COLO668 (cell line): ENCODE results near the gene APBB1IP.
"Not testable (repeated sequence)": the region's sequence is repeated elsewhere in the genome, so short reads cannot be mapped to it uniquely, and the experiment has no call there.

Experiments
- DNase-seq: peaks from one replicate; lab custom pipeline; 2025; ENCODE audit not compliant: unreplicated experiment; lab: John Stamatoyannopoulos, UW

The APBB1IP gene

DNA sequence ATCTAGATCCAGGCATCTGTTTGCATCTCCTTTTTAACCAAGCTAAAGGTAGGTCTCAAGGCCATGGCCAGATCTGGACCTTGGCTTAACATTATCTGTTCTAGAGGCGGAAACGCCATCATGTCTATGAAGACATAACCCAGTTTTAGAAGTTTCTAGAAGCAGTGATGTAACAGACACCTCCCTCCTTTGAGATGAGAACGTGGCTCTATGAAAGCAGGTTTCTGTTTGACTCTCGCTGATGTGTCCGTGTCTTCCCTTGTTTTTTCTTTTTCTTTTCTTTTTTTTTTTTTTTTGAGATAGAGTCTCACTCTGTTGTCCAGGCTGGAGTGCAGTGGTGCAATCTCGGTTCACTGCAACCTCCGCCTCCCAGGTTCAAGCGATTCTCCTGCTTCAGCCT lies 36.7 kb downstream of the APBB1IP start:
- DNase-seq, result not testable (repeated sequence)

DNA sequence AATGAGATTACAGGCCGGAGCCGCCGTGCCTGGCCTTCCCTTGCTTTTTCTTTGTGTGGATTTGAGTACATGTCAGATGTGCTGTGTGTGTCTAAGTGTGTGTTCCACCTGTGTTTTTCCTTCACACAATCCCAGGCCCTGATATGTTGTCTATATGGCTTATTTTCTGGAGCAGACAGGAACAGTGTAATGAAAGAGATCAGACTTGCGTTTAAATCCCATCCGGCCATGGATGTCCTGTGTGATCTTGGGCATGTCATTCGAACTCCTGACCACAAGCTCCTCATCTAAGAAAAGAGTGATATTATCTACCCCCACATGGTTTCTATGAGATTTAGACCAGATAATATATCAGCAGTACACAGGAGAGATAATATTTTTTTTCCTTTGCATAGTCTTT lies 37.2 kb downstream of the APBB1IP start:
- DNase-seq, result no peak

DNA sequence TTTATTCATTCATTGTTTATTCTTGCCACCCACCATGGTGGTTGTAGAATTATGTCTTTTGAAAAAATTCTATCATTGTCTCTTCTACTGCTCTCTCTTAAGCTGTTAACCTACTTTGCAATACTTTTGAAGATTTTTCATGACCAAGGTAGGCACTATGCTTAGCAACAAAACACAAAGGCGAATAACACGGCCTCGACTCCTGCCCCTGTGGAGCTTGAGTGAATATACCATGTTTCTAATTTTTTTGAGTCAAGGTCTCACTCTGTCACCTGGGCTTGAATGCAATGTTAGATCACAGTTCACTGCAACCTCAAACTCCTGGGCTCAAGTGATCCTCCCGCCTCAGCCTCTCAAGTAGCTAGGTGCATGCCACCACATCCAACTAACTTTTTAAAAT lies 39.4 kb downstream of the APBB1IP start:
- no peak for DNase-seq

DNA sequence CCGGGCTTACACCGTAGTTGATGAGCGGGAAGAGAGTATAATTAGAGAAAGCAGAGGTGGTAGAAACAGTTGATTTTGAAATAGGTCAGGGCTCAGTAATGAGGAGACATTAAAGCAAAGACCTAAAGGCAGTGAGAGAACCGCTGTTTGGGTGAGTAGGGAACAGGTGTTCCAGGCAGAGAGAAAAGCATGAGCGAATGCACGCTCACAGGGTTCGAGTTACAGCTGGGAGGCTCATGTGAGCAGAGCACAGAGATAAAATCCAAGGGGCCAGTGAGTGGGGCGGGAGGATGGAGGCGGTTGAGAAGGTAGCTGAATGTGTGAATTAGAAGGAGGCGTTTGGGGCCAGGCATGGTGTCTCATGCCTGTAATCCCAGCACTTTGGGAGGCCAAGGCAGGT lies 39.9 kb downstream of the APBB1IP start:
- DNase-seq, result no peak

DNA sequence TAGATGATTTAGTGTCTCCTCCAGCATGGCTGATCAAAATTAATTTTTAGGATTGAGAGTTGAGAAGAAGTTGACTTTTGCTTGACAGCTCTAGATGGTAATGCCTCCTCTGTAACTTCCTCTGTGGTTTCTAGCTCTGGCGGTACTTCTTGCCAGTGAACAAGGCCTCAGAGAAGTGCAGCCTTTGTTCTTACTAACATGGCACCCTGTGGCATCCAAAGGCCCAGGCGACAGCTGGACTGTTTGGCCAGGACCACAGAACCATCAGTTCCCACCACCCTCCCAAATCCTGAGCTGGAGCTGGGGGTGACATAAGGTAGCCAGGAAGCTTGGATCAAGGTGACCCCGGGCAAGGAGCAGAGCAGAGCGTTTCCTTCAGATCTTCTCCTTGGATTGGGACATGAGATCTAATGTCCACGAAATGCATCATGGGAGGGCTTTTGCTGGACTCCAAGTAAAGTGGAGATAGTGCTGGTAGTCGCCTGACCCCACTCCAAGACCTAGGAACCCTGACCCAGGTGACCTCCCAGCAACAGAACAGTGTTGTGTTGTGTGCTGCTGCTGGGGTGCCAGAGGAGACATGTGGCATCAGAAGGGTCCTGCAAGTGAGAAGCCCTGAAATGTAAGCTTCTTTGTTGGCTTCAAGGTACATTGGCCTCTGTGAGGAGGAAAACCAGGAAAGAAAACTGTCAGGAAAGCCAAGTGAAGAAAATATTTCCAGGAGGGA lies 41.8 kb downstream of the APBB1IP start:
- no peak for DNase-seq

DNA sequence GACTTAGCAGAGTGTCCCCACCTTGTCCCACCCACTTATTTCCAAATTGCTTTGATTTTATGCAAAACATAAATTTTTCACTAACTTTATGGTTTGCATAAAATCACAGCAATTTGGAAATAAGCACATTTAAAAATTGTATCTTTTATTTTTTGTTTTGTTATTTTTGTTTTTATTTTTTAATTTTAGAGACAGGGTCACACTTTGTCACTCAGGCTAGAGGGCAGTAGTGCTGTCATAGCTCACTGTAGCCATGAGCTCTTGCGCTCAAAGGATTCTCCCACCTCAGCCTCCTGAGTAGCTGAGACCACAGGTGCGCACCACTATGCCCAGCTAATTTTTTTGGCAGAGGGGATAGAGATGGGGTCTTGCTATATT lies 43.2 kb downstream of the APBB1IP start:
- no peak for DNase-seq

DNA sequence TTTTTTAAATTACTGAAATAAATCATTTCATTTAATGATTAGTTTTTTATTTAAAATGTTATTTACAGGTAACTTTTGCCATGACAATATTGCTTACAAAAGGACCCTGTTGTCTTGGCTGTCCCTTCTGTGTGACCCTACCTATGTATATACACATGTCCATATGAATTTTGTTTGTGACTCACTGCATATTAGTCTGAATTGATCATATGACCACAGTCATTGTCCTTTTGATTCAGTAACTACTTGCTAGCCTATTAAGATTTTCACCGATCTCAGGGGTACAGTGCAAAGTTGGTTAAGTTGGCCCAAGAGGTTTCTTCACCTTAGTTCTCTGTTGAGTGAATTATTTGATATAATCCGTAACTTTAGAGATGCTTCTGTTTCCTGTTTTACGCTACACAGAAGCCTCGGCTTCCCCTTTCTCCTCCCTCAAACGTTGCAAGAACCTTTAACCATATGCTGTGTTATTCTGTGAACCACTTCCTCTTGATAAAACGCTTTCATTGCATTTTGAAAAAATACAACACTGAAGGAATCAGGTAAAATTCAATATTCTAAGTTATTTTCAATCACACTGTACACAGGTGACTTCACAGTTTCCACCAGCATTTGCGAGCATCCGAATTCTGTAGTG lies 43.9 kb downstream of the APBB1IP start:
- no peak for DNase-seq

DNA sequence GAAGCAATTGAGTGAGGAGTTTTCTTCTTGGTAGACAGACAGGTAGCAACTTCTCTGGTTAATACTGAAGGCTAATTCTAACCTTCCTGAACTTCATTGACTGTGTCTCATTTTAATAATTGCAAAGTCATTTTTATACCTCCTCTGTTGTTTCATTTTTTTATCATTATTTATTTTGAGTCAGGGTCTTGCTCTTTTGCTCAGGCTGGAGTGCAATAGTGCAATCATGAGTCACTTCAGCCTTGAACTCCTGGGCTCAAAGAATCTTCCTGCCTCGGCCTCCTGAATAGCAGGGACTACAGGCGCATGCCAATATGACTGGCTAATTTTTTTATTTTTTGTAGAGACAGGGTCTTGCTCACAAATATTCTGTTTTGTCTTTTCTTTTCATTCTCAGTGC lies 45.4 kb downstream of the APBB1IP start:
- DNase-seq, result no peak

DNA sequence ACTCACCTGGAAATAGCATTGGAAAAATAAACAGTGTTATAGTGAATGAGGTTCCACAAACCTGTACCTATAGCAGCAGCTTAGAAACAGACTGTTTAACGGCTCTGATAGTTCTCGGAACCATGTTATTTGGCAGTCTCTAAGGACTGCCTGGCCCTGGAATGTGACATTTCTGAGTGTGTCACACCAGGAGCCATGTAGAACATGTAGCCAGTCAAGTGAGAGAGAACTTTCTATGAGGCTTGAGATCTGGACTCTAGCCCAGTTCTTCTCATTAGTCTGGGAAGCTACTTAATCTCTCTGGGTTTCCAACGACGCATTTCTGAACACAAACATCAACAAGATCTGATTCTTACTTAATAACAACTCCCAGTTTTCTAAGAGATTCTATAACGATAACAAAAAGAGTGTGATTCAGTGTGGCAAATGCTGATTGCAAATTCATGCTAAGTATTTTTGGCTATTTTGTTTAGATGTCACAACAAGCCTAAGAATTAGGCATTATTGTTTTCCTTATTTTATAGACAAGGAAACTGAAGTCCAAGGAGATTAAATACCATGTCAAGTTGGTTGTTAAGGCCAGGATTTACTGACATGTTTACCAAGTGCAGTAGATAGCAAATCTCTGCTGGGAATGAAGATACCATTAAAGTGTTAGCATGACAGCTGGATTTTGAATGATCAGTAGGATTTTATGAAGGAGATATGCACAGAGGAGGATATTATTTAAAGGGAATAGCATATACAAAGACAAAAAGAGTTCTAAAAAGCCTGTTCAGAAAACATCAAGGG lies 47.2 kb downstream of the APBB1IP start:
- DNase-seq, result no peak

DNA sequence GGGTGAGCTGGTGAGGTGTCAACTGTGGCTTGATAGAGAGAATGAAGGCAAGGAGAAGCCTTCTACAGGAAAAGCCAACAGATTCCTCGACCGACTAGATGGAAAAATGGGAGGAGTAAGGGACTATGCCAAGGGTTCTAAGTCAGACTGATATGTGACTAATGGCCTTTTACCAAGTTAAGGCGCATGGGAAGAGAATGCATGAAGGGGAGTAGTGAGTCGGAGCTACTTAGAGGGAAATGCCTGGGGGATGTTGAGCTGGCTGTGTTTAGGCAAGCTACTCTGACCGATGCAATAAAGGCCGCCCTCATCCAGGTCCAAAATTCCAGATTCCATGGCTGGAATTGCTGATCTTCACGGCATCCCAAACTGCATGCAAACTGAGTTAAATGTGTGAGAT lies 48.2 kb downstream of the APBB1IP start:
- DNase-seq, result no peak

DNA sequence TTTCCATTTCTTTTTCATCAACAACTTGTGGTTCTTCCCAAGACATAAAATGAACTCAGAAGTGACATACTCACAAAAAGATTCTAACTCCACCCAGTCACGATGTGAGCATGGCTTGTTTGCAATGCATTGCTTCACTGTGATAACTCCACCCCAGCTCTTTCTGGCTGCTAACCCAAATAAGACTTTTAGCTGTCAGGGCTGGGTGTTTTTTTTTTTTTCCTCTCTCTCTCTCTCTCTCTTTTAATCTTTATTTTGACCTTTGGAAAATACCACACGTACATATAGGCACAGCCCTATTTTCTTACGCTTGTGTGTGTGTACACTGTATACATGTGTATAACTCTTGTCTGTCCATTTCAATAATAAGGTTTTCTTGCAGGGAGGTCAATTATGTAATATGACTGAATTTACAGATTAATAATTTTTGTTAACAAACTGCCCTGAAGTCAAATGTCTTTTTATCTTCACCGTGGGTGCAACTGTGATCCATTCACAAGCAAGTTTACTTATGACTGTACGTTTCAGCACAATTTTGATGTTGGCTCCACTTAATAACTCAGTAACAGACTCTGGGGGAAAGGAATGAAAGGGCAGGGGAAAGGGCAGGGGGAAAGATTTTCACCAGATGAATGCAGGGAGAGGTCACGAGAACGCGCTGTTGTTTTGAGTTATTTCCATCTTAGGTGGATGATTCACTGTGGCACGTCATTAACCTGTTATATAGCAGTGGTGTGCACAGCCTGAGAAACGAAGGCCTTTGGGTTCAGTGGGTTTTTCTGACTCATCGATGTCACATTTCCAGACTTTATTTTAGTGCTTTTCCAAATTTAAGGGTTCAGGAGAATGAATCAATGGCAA lies 49.1 kb downstream of the APBB1IP start:
- no peak for DNase-seq

DNA sequence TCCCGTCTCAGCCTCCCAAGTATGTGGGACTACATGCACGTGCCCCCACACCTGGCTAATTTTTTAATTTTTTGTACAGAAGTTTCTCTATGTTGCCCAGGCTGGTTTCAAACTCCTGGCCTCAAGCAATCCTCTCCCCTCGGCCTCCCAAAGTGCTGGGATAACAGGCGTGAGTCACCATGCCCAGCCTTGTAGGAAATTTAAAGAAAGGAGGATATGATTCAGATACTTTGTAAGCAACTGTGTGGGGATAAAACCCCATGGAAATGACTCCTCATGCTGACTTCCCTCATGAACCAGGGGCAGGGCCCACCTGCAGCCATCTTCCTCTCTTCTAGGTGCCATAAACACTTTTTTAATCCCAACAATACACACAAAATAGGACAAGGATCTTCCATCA lies 50.2 kb downstream of the APBB1IP start:
- no peak for DNase-seq

DNA sequence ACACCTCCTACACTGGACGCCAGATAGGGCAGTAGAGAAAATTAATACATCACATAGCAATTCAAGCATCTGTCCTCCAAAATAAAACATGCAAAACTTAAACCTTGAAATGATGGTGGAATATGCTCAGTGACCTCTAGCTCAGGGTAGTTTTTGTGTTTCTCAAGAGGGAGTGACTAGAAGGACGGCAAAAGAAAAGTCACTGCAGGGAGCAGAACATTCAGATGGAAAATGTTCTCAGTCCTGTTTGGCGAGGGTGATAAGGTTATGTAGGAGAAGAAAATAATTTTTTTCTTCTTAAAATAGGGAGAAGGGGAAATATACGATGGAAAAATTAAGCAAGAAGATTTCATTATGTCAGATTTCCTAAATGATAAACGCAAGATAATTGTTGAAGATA lies 50.9 kb downstream of the APBB1IP start:
- DNase-seq, result no peak

DNA sequence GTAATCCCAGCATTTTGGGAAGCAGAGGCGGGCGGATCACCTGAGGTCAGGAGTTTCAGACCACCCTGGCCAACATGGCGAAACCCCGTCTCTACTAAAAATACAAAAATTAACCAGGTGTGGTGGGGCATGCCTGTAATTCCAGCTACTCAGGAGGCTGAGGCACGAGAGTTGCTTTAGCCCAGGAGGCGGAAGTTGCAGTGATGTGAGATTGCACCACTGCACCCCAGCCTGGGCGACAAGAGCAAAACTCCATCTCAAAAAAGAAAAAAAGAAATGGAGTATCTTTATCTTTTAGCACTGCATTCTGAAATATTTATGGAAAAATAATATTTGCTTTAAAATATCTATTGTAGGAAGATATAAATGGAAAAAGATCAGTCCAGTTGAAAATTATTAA lies 52.2 kb downstream of the APBB1IP start:
- DNase-seq, result not testable (repeated sequence)

DNA sequence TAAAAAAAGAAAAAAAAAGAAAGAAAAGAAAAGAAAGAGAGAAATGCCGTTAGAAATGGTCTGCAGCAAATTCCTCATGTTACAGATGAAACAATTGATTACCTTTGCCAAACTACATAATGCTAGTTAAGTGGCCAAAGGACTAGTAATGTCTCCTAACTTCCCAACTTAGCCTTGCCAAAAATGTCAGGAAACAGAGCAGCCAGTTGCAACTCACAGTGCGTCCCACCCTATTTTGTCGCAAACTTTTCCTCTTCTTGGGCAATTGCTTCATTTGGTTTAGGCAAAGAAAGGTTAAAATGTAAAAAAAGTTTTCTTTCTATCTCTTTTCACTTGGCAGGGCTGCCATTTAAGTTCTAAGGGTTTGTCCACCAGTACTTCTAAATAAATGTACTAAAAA lies 53.1 kb downstream of the APBB1IP start:
- no peak for DNase-seq

DNA sequence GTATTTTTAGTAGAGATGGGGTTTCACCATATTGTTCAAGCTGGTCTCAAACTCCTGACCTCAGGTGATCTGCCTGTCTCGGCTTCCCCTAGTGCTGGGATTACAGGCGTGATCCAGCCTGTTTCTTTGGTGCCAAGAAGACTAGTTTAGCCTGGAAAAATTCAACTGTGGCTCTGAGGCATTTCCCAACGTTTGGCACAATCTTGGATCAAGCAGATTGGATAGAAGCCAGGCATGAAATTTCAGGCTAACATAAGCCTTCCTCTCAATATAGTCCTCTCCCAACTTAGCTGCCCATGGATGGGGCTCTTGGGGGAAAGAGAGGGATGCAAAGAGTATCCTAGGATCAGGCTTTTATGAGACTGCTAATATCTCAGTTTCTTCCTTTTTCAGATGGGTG lies 53.8 kb downstream of the APBB1IP start:
- DNase-seq, result no peak

DNA sequence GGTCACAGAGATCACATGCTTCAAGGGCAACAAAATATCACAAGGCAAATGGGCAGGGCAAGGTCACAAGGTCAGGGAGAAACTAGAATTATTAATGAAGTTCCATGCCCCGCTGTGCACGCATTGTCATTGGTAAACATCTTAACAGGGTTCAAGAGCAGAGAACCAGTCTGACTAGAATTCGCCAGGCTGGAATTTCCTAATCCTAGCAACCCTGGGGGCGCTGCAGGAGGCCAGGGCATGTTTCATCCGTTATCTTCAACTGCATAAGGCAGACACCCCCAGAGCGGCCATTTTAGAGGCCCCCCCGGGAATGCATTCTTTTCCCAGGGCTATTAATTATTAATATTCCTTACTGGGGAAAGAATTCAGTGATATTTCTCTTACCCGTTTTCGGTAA lies 54.6 kb downstream of the APBB1IP start:
- not testable (repeated sequence) for DNase-seq

DNA sequence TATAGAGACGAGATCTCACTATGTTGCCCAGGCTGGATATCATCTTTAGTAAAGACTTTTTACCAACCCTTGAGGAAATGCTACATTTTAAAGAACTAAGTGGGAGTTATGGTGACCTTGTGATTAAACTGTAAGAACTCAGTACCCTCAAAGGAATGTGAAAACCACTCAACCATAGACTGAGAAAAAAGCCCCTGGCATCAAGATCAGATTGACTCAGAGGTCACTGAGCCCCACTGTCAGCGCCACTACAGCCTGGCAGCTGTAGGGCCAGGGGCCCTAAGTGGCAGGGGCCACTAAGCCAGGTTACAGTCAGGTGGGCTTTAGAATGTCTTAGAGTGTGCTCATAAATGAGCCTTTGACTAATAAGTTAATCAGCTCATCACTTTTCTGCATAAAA lies 55.9 kb downstream of the APBB1IP start:
- no peak for DNase-seq

DNA sequence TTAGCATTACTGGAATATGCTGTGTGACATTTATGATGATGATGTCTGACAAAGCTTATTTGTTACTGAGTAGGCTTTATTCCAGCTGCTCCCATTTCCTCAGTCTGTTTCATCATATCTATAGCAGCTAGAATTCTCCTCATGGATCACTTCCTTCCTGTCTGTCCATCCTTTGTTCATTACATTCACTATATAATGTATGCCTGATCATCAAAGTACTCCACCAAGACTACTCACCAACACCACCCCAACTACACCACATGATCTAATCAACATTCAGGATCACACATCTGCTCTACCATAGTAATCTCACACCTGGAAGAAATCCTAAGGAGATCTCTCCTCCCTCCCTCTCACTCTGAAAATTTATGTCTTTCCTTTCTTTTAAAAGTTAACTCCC lies 61.3 kb downstream of the APBB1IP start:
- no peak for DNase-seq

DNA sequence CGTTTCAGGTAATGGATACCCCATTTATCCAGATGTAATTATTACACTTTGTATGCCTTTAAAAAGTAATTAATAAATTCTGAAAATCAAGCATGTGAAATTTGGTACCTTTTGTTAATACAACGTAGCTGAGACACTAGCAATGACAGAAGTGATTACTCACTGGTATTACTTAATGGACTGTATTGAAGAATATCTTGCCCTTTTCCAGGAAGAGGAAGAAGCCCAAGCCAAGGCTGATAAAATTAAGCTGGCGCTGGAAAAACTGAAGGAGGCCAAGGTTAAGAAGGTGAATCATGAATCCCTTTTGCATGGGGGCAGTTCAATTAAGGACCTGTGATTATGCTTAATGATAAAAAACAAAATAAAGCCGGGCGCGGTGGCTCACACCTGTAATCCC lies 64.8 kb downstream of the APBB1IP start:
- no peak for DNase-seq

DNA sequence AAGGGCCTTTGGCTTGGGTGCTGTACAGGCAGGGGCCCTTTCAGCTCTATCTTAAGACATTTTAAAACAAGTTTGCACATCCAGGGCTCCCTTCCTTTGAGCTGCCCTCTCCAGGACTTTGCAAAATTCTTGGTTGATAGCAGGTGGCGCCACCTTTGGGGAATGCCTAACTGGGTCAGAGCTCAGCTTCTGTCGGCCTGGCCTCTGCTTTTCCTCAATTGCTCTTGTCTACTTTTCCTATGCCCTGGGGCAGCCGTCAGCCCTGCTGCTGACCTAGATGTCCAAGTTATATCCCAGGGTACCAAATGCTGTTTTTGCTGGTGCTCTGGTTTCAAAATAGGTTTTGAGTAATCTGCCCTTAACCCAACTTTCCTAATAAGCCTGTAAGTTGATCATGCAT lies 65.8 kb downstream of the APBB1IP start:
- no peak for DNase-seq
